ENCODE data around the gene TNNT2. TPM values are rescaled to one million over a fixed set of nuclear protein-coding genes. Genes with fewer than 3 reads are reported as not detected.
A peak's percentile ranks its signal among the peaks of the same experiment; 100 is the strongest.

The TNNT2 gene
- total and polyA plus RNA-seq, 2 donors from 2014 or later = 2.1 to 117 TPM

GRCh38 chr1:201309416-201309815, 68.1 kb downstream of the TNNT2 start:
- FAIRE-seq = no peak
- peak in 4 of 5 donors; percentile 79 to 88 (median 82) for DNase-seq
- no peak overlapping the region for H3K9ac ChIP-seq (ENCODE audit: low read length in 3 of 3)
- H3K4me1 ChIP-seq (ENCODE audit: control insufficient read depth in 2 of 3, insufficient read depth in 2 of 3, low read depth in 1 of 3, low read length in 3 of 3) = no peaks in the 10 kb centered on the region
- peak overlapping the region in 1 of 2 donors; percentile 61 for H3K27ac ChIP-seq (ENCODE audit: low read depth in 2 of 2, low read length in 2 of 2)
- no peaks in the 10 kb centered on the region for H3K36me3 ChIP-seq (ENCODE audit: control insufficient read depth in 2 of 3, insufficient read depth in 3 of 3, low read length in 3 of 3)
- no peaks in the 10 kb centered on the region for H3K9me3 ChIP-seq (ENCODE audit: control insufficient read depth in 2 of 3, insufficient read depth in 1 of 3, low read length in 3 of 3)
- no peak overlapping the region for H3K4me3 ChIP-seq (ENCODE audit: low read length in 3 of 3)
- peak; percentile 5 for TF ChIP-seq CTCF (IDR thresholded peaks at IDR 0.05; ENCODE audit: borderline replicate concordance, extremely low read depth, insufficient read depth)
- intact Hi-C loops (cut with DNase I) = no loop called here
- no peaks in the 10 kb centered on the region for H3K27me3 ChIP-seq (ENCODE audit: control insufficient read depth, insufficient read depth, low read length)

Other genes with a start within 250 kb of the TNNT2 start
- gene TMEM9, start 223.2 kb downstream of the TNNT2 start, total RNA-seq = 81.9 TPM
- gene TMEM9, start 223.2 kb downstream of the TNNT2 start, polyA plus RNA-seq (ENCODE audit: insufficient read depth, low read depth, low replicate concordance) = 166 TPM
- gene IGFN1, start 186.9 kb downstream of the TNNT2 start, total RNA-seq = 2.8 TPM
- not detected for gene IGFN1, start 186.9 kb downstream of the TNNT2 start, polyA plus RNA-seq (ENCODE audit: insufficient read depth, low read depth, low replicate concordance)
- gene PKP1, start 94.2 kb downstream of the TNNT2 start, total RNA-seq = 0.63 TPM
- gene PKP1, start 94.2 kb downstream of the TNNT2 start, polyA plus RNA-seq (ENCODE audit: insufficient read depth, low read depth, low replicate concordance) = 0.47 TPM
- gene LAD1, start 21.6 kb upstream of the TNNT2 start, total RNA-seq = 72.6 TPM
- 70.7 TPM for gene LAD1, start 21.6 kb upstream of the TNNT2 start, polyA plus RNA-seq (ENCODE audit: insufficient read depth, low read depth, low replicate concordance)
- gene TNNI1, start 44.0 kb upstream of the TNNT2 start, total RNA-seq = not detected
- gene TNNI1, start 44.0 kb upstream of the TNNT2 start, polyA plus RNA-seq (ENCODE audit: insufficient read depth, low read depth, low replicate concordance) = 17.7 TPM
- 25.6 TPM for gene PHLDA3, start 91.5 kb upstream of the TNNT2 start, total RNA-seq
- gene PHLDA3, start 91.5 kb upstream of the TNNT2 start, polyA plus RNA-seq (ENCODE audit: insufficient read depth, low read depth, low replicate concordance) = 27.3 TPM
- 236 TPM for gene CSRP1, start 129.4 kb upstream of the TNNT2 start, total RNA-seq
- 211 TPM for gene CSRP1, start 129.4 kb upstream of the TNNT2 start, polyA plus RNA-seq (ENCODE audit: insufficient read depth, low read depth, low replicate concordance)
- gene NAV1, start 161.4 kb upstream of the TNNT2 start, total RNA-seq = 23.0 TPM
- gene NAV1, start 161.4 kb upstream of the TNNT2 start, polyA plus RNA-seq (ENCODE audit: insufficient read depth, low read depth, low replicate concordance) = 1.7 TPM

All from kidney (tissue), 14 donors.